K562 (cell line): ENCODE measurements around the gene SCN1B. TPM values are rescaled to one million over a fixed set of nuclear protein-coding genes. Genes with fewer than 3 reads are reported as not detected.

Experiments used
- ATAC-seq: fragments of 200-7000 bp; cut with Tn5 transposase; 3 replicates; pipeline ENCODE4 v1.9.1; 2020; ENCODE audit warnings: moderate library complexity
- BruUV-seq: library from RNA; stranded (reverse); fragments of 400-500 nt; replicated peaks from 2 replicates; lab custom pipeline; 2021; lab: Mats Ljungman, UMichigan
- CTCF ChIA-PET: fragments of 300-600 bp; formaldehyde crosslinking; extraction: SDS; loops from one replicate; lab custom pipeline; 2021; ENCODE audit warnings: low intra/inter-chr PET ratio; lab: Yijun Ruan, JAX
- POLR2A ChIA-PET: fragments of 300-600, 350-650 bp; sonication (Branson Sonifier 250); formaldehyde crosslinking; extraction: SDS; loops from one replicate; lab custom pipeline; 2021; ENCODE audit warnings: antibody characterized with exemption, inconsistent platforms; lab: Yijun Ruan, JAX
- DNase-seq, 4 experiments: peaks; one replicate each; pipeline versions ENCODE4 v3.0.0 to v3.0.0-alpha.2; 2011 to 2018; ENCODE audit warnings: low spot score in 3 of 4, mixed read lengths in 3 of 4; ENCODE audit errors: extremely low read depth in 1 of 4
- FAIRE-seq: peaks from 2 replicates; lab custom pipeline; 2011; peaks lifted over from hg19 to GRCh38; lab: Jason Lieb, UNC
- H2AFZ ChIP-seq: 2 replicates; pipeline ENCODE4 v1.6.0; 2011; ENCODE audit warnings: low read depth, low read length, control low read depth, inconsistent platforms
- H3K27ac ChIP-seq: fragments of 200-600 bp; 3 replicates; pipeline ENCODE4 v1.8.0; 2011; ENCODE audit warnings: low read depth, mild to moderate bottlenecking, control low read depth, inconsistent platforms, low read length, moderate library complexity, mixed read lengths; ENCODE audit errors: extremely low read depth
- H3K27me3 ChIP-seq, 2 experiments: fragments of 300-600 bp in 1 of 2; 2 replicates in 1 of 2; 3 replicates in 1 of 2; pipeline versions ENCODE4 v1.6.0 to v1.8.0; 2011; ENCODE audit warnings: inconsistent platforms in 2 of 2, low read length in 2 of 2, mild to moderate bottlenecking in 1 of 2, mixed read lengths in 1 of 2, moderate library complexity in 1 of 2; ENCODE audit not compliant: control insufficient read depth in 2 of 2, insufficient read depth in 2 of 2
- H3K36me3 ChIP-seq: fragments of 300-600 bp; 3 replicates; pipeline ENCODE4 v1.8.0; 2011; ENCODE audit warnings: mild to moderate bottlenecking, low read length, inconsistent platforms; ENCODE audit not compliant: control insufficient read depth, insufficient read depth
- H3K4me1 ChIP-seq, 2 experiments: fragments of 200-600 bp in 1 of 2; replicated peaks in 1 of 2; 2 replicates in 1 of 2; 3 replicates in 1 of 2; pipeline versions ENCODE4 v1.5.1 to v1.8.0; 2011; ENCODE audit warnings: inconsistent platforms in 2 of 2, low read length in 2 of 2, mild to moderate bottlenecking in 1 of 2, mixed read lengths in 1 of 2, moderate library complexity in 1 of 2; ENCODE audit not compliant: control insufficient read depth in 2 of 2, insufficient read depth in 2 of 2
- H3K4me2 ChIP-seq: 2 replicates; pipeline ENCODE4 v1.6.1; 2011; ENCODE audit warnings: low read length, control low read depth, inconsistent platforms, mixed read lengths; ENCODE audit not compliant: insufficient read depth
- H3K4me3 ChIP-seq: fragments of 200-600 bp; sonication (generic), shearing (Covaris generic); 2 replicates; pipeline ENCODE4 v1.5.1; 2016; ENCODE audit warnings: control low read depth, inconsistent platforms
- H3K79me2 ChIP-seq: fragments of 200-600 bp; 3 replicates; pipeline ENCODE4 v1.8.0; 2011; ENCODE audit warnings: low read length, inconsistent platforms; ENCODE audit not compliant: control insufficient read depth, insufficient read depth
- H3K9ac ChIP-seq, 2 experiments: 2 replicates each; pipeline versions ENCODE4 v1.6.0 to v1.6.1; 2011; ENCODE audit warnings: low read depth in 2 of 2, low read length in 2 of 2, control low read depth in 1 of 2, inconsistent platforms in 1 of 2, mild to moderate bottlenecking in 1 of 2, mixed read lengths in 1 of 2; ENCODE audit not compliant: insufficient read depth in 1 of 2
- H3K9me1 ChIP-seq: one replicate; pipeline ENCODE4 v1.6.0; 2011; ENCODE audit warnings: inconsistent platforms, mild to moderate bottlenecking, low read length, moderate library complexity; ENCODE audit not compliant: control insufficient read depth, insufficient read depth
- H3K9me3 ChIP-seq: replicated peaks from 2 replicates; pipeline ENCODE4 v1.5.1; 2011; ENCODE audit warnings: low read depth, low read length, inconsistent platforms; ENCODE audit not compliant: control insufficient read depth, insufficient read depth
- H4K20me1 ChIP-seq: replicated peaks from 2 replicates; pipeline ENCODE4 v1.6.1; 2011; ENCODE audit warnings: low read length, inconsistent platforms, mixed read lengths; ENCODE audit not compliant: control insufficient read depth, insufficient read depth
- E2F8 ChIP-seq: fragments of 450-650 bp; IDR thresholded peaks from 2 replicates; pipeline ENCODE4 v1.7.1; 2018; ENCODE audit warnings: mild to moderate bottlenecking, low read depth; ENCODE audit not compliant: partially characterized antibody
- ETV6 ChIP-seq, 3 experiments: fragments of 150-350 bp in 1 of 3; sonication (generic) in 1 of 3; formaldehyde crosslinking in 1 of 3; IDR thresholded peaks; 2 replicates each; pipeline versions ENCODE4 v1.6.1 to v1.8.0; 2014 to 2022; ENCODE audit warnings: borderline replicate concordance in 2 of 3, low read depth in 2 of 3, antibody characterized with exemption in 1 of 3, low read length in 1 of 3, mild to moderate bottlenecking in 1 of 3, missing genetic modification reagents in 1 of 3
- FOXA1 ChIP-seq: fragments of 450-650 bp; IDR thresholded peaks from 2 replicates; pipeline ENCODE4 v1.6.1; 2016; ENCODE audit warnings: mild to moderate bottlenecking, borderline replicate concordance
- HCFC1 ChIP-seq: IDR thresholded peaks from 2 replicates; pipeline ENCODE4 v1.6.1; 2012; ENCODE audit warnings: low read depth, low read length, improper control_type of control experiment
- HDAC2 ChIP-seq: fragments of 450-650 bp; IDR thresholded peaks from 2 replicates; pipeline ENCODE4 v1.6.1; 2016; ENCODE audit warnings: mild to moderate bottlenecking
- HNRNPH1 ChIP-seq: fragments of 200-400 bp; formaldehyde crosslinking; optimal IDR thresholded peaks from 2 replicates; pipeline ENCODE3; 2017; ENCODE audit warnings: low read depth, mild to moderate bottlenecking, low read length, moderate library complexity
- MIER1 ChIP-seq: fragments of 450-650 bp; IDR thresholded peaks from 2 replicates; pipeline ENCODE4 v1.6.1; 2016; ENCODE audit warnings: antibody characterized with exemption, mild to moderate bottlenecking, low read depth
- NCOR1 ChIP-seq: fragments of 450-650 bp; IDR thresholded peaks from 2 replicates; pipeline ENCODE4 v1.6.1; 2016; ENCODE audit warnings: mild to moderate bottlenecking, moderate library complexity
- SIX5 ChIP-seq, 2 experiments: IDR thresholded peaks; 2 replicates each; pipeline ENCODE4 v1.6.1; 2011; ENCODE audit warnings: low read length in 2 of 2, borderline replicate concordance in 1 of 2, low read depth in 1 of 2, mild to moderate bottlenecking in 1 of 2, moderate library complexity in 1 of 2; ENCODE audit not compliant: insufficient read depth in 1 of 2
- TAF9B ChIP-seq: fragments of 450-650 bp; IDR thresholded peaks from 2 replicates; pipeline ENCODE4 v1.6.1; 2018; ENCODE audit warnings: mild to moderate bottlenecking; ENCODE audit not compliant: partially characterized antibody
- TFE3 ChIP-seq: fragments of 450-650 bp; formaldehyde crosslinking; IDR thresholded peaks from 2 replicates; pipeline ENCODE4 v1.4.0; 2020; ENCODE audit warnings: mild to moderate bottlenecking, mixed read lengths
- ZBTB5 ChIP-seq: fragments of 450-650 bp; IDR thresholded peaks from 2 replicates; pipeline ENCODE4 v1.6.1; 2017; ENCODE audit warnings: antibody characterized with exemption
- WGBS: fragments of 100-300 bp; shearing (Covaris generic); methylation state at CpG from one replicate; pipeline ENCODE4 v1.1.6; 2016; ENCODE audit warnings: low coverage, mixed read lengths; ENCODE audit not compliant: insufficient coverage; ENCODE audit errors: missing lambda C conversion rate; 5-methylcytosine and 5-hydroxymethylcytosine counted together
- in situ Hi-C: fragments of 300-500 bp; cut with MboI; formaldehyde crosslinking; loops from 4 replicates; pipeline ENCODE4 v1.15.0; 2018; ENCODE audit warnings: inconsistent platforms, mixed read lengths
- intact Hi-C: fragments of 100-400 bp; cut with micrococcal nuclease; formaldehyde crosslinking; loops from 2 replicates; pipeline ENCODE4 v1.14.2; 2022
- polyA plus RNA-seq, 8 experiments: library from polyadenylated mRNA; depleted of rRNA in 4 of 8; stranded (reverse) in 5 of 8; unstranded in 3 of 8; fragments of >200 nt; fragmentation: Nextera tagmentation in 2 of 8; fragmentation: Illumina TruSeq in 1 of 8; extraction: Ambion mirVana in 2 of 8; extraction: Trizol in 1 of 8; gene quantifications; 2 replicates each; pipeline versions ENCODE4 v1.2.1 to v1.2.3, GENCODE V29; 2011 to 2014; ENCODE audit warnings: inconsistent platforms in 1 of 8, missing spikeins in 1 of 8
- total RNA-seq, 7 experiments: library from RNA; depleted of rRNA in 6 of 7; stranded (reverse); fragments of >200 nt in 6 of 7; fragmentation: Illumina TruSeq in 2 of 7; extraction: Trizol in 2 of 7; gene quantifications; 2 replicates each; pipeline versions ENCODE4 v1.2.1 to v1.2.3, GENCODE V29; 2011 to 2021; ENCODE audit warnings: low replicate concordance in 1 of 7

Gene SCN1B
- total and polyA plus RNA-seq, 9 of the 15 experiments (the other 6 are each of a cell fraction or from before 2014, with no cell fraction given): 0.03 to 2.5 (median 0.91) TPM

GRCh38 chr19:35042954-35043604, 12.8 kb downstream of the SCN1B start:
- Histone ChIP-seq H3K27ac (no peak overlapping the region), H4K20me1 (no peaks in the 10 kb centered on the region), H3K36me3 (no peaks in the 10 kb centered on the region), H3K27me3 (no peaks in the 10 kb centered on the region), H3K4me3 (no peak overlapping the region), H3K4me2 (no peak overlapping the region), H3K9me1 (no peaks in the 10 kb centered on the region), H2AFZ (no peak overlapping the region), H3K9ac (peak overlapping the region in 1 of 2 experiments; percentile 50; a peak in 2 of 4 replicates), H3K9me3 (no peaks in the 10 kb centered on the region), H3K79me2 (no peaks in the 10 kb centered on the region), H3K4me1 (peaks cover 21 to 40% of the 10 kb centered on the region in 2 experiments)
- no TSS peak for BruUV-seq
- CTCF ChIA-PET: interaction anchor here (1.4 to 2.0 kb wide), 2 partner anchors 24 to 92 kb away, joined by 5 to 13 read pairs; partner anchors contain the start of gene LGI4
- 52% methylated on average over 14 of the region's 14 CpGs for WGBS
- DNase-seq (no peak), FAIRE-seq (no peak), ATAC-seq (no peak)
- in situ Hi-C loops: no loop called here
- intact Hi-C loops: loop anchor here (10.0 kb wide), 1 partner anchor 52 kb away; no protein-coding TSS in a partner anchor
- POLR2A ChIA-PET: interaction anchor here (1.3 kb wide), 1 partner anchor 11 kb away, joined by 8 read pairs; no protein-coding TSS in a partner anchor
- TF ChIP-seq E2F8 (no peak), HNRNPH1 (no peak), MIER1 (no peak), ETV6 (IDR thresholded peaks at IDR 0.05; ENCODE audit: borderline replicate concordance in 1 of 2, low read depth in 2 of 2, low read length in 1 of 2) (no peak), ETV6 (CRISPR knock-in tag; IDR thresholded peaks at IDR 0.05; ENCODE audit: borderline replicate concordance) (no peak), NCOR1 (no peak), TFE3 (CRISPR knock-in tag) (no peak), TAF9B (no peak), SIX5 (IDR thresholded peaks at IDR 0.05; ENCODE audit: borderline replicate concordance in 1 of 2, insufficient read depth in 1 of 2, low read depth in 1 of 2, low read length in 2 of 2) (no peak), FOXA1 (no peak), HCFC1 (no peak), HDAC2 (no peak), ZBTB5 (no peak)
